Parathyroid adenoma (tissue), 2 donors: ENCODE measurements around the gene RPS19.

Experiments used
- H2AFZ ChIP-seq: fragments of 300-600 bp; sonication (generic); one replicate; pipeline ENCODE4 v1.7.0; 2017; ENCODE audit warnings: antibody characterized with exemption, mild to moderate bottlenecking
- H3K27ac ChIP-seq: fragments of 300-600 bp; sonication (generic); one replicate; pipeline ENCODE4 v1.7.0; 2017
- H3K27me3 ChIP-seq: fragments of 300-600 bp; sonication (generic); one replicate; pipeline ENCODE4 v1.7.0; 2017; ENCODE audit warnings: low read length; ENCODE audit not compliant: control insufficient read depth, insufficient read depth
- H3K36me3 ChIP-seq: fragments of 300-600 bp; sonication (generic); one replicate; pipeline ENCODE4 v1.7.0; 2017; ENCODE audit warnings: low read length; ENCODE audit not compliant: control insufficient read depth, insufficient read depth
- H3K4me1 ChIP-seq: fragments of 300-600 bp; sonication (generic); one replicate; pipeline ENCODE4 v1.7.0; 2017; ENCODE audit warnings: control low read depth
- H3K4me2 ChIP-seq: fragments of 300-600 bp; sonication (generic); one replicate; pipeline ENCODE4 v1.7.0; 2017; ENCODE audit warnings: low read length
- H3K4me3 ChIP-seq: fragments of 300-600 bp; sonication (generic); one replicate; pipeline ENCODE4 v1.7.0; 2017; ENCODE audit warnings: low read depth, low read length
- H3K79me2 ChIP-seq: fragments of 300-600 bp; sonication (generic); one replicate; pipeline ENCODE4 v1.7.0; 2017; ENCODE audit warnings: control low read depth
- H3K9ac ChIP-seq: fragments of 300-600 bp; sonication (generic); one replicate; pipeline ENCODE4 v1.7.0; 2017; ENCODE audit warnings: mild to moderate bottlenecking
- H3K9me3 ChIP-seq: fragments of 300-600 bp; sonication (generic); one replicate; pipeline ENCODE4 v1.7.0; 2017; ENCODE audit warnings: low read length; ENCODE audit not compliant: control insufficient read depth
- CTCF ChIP-seq: fragments of 300-600 bp; sonication (generic); IDR thresholded peaks from one replicate; pipeline ENCODE4 v1.7.0; 2017; ENCODE audit warnings: antibody characterized with exemption, mild to moderate bottlenecking
- donor health status: primary hyperparathyroidism.

The RPS19 gene

GRCh38 chr19:41815301-41815700, 44.8 kb upstream of the RPS19 start:
- Histone ChIP-seq H2AFZ (no peak overlapping the region), H3K9ac (no peak overlapping the region), H3K27ac (no peak overlapping the region), H3K4me1 (no peaks in the 10 kb centered on the region), H3K9me3 (no peaks in the 10 kb centered on the region), H3K4me3 (no peak overlapping the region), H3K36me3 (no peaks in the 10 kb centered on the region), H3K79me2 (no peaks in the 10 kb centered on the region), H3K4me2 (no peak overlapping the region), H3K27me3 (no peaks in the 10 kb centered on the region)
- TF ChIP-seq CTCF: no peak

- Histone ChIP-seq H2AFZ (no peak overlapping the region), H3K9ac (no peak overlapping the region), H3K4me1 (no peaks in the 10 kb centered on the region), H3K27ac (no peak overlapping the region), H3K27me3 (no peaks in the 10 kb centered on the region), H3K9me3 (no peaks in the 10 kb centered on the region), H3K4me2 (no peak overlapping the region), H3K79me2 (no peaks in the 10 kb centered on the region), H3K36me3 (no peaks in the 10 kb centered on the region), H3K4me3 (no peak overlapping the region)
- TF ChIP-seq CTCF: no peak
Measured at GRCh38 chr19:41816761-41817160, 43.3 kb upstream of the RPS19 start.

GRCh38 chr19:41821003-41821735, 38.9 kb upstream of the RPS19 start:
- Histone ChIP-seq H3K27me3 (no peaks in the 10 kb centered on the region), H3K4me2 (no peak overlapping the region), H3K9me3 (no peaks in the 10 kb centered on the region), H3K4me3 (no peak overlapping the region), H3K4me1 (no peaks in the 10 kb centered on the region), H3K36me3 (no peaks in the 10 kb centered on the region), H3K9ac (no peak overlapping the region), H3K27ac (no peak overlapping the region), H2AFZ (peak overlapping the region; percentile 1), H3K79me2 (no peaks in the 10 kb centered on the region)
- TF ChIP-seq CTCF: peak; percentile 74

- Histone ChIP-seq H3K27me3 (no peaks in the 10 kb centered on the region), H3K4me3 (no peak overlapping the region), H3K27ac (no peak overlapping the region), H3K9ac (no peak overlapping the region), H3K4me2 (no peak overlapping the region), H2AFZ (no peak overlapping the region), H3K79me2 (no peaks in the 10 kb centered on the region), H3K9me3 (no peaks in the 10 kb centered on the region), H3K4me1 (no peaks in the 10 kb centered on the region), H3K36me3 (no peaks in the 10 kb centered on the region)
- no peak for TF ChIP-seq CTCF
Measured at GRCh38 chr19:41837981-41838708, 21.9 kb upstream of the RPS19 start.
